HG03469 (cell line): ENCODE results near the gene PDK4.

Experiments
- ATAC-seq: cut with Tn5 transposase; IDR thresholded peaks from one replicate; pipeline ENCODE4 v1.9.1; 2021; ENCODE audit warnings: mild to moderate bottlenecking, moderate library complexity, moderate number of reproducible peaks; ENCODE audit not compliant: unreplicated experiment

The PDK4 gene

GRCh38 chr7:95535662-95536061 lies 60.7 kb downstream of the PDK4 start:
- ATAC-seq: no peak

- ATAC-seq: no peak
Observed at GRCh38 chr7:95534796-95535195, 61.5 kb downstream of the PDK4 start.
